GM19468 (cell line): ENCODE measurements around the gene CPA1.

Source experiments
- ATAC-seq: cut with Tn5 transposase; IDR thresholded peaks from one replicate; pipeline ENCODE4 v1.9.1; 2021; ENCODE audit warnings: mild to moderate bottlenecking, moderate library complexity, moderate number of reproducible peaks; ENCODE audit not compliant: unreplicated experiment; ENCODE audit errors: extremely low read depth

CPA1 gene

GRCh38 chr7:130390486-130390885 lies 10.2 kb downstream of the CPA1 start:
- ATAC-seq: no peak

- no peak for ATAC-seq
These were observed 12.8 kb downstream of the CPA1 start for GRCh38 chr7:130393101-130393561.

- ATAC-seq: no peak
These were observed 13.6 kb downstream of the CPA1 start for GRCh38 chr7:130393841-130394411.

GRCh38 chr7:130394421-130395195 lies 14.3 kb downstream of the CPA1 start:
- no peak for ATAC-seq

GRCh38 chr7:130395421-130395820 lies 15.1 kb downstream of the CPA1 start:
- ATAC-seq: no peak

- ATAC-seq: no peak
These were observed 15.8 kb downstream of the CPA1 start for GRCh38 chr7:130396109-130396508.

- no peak for ATAC-seq
These were observed 16.9 kb downstream of the CPA1 start for GRCh38 chr7:130397051-130397757.

- ATAC-seq: no peak
These were observed 17.4 kb downstream of the CPA1 start for GRCh38 chr7:130397758-130398073.

- no peak for ATAC-seq
These were observed 18.3 kb downstream of the CPA1 start for GRCh38 chr7:130398526-130399090.

GRCh38 chr7:130400120-130400572 lies 19.9 kb downstream of the CPA1 start:
- ATAC-seq: no peak

GRCh38 chr7:130401101-130401500 lies 20.8 kb downstream of the CPA1 start:
- ATAC-seq: no peak

- no peak for ATAC-seq
These were observed 21.3 kb downstream of the CPA1 start for GRCh38 chr7:130401578-130401977.

GRCh38 chr7:130405003-130405402 lies 24.7 kb downstream of the CPA1 start:
- no peak for ATAC-seq

GRCh38 chr7:130409067-130409711 lies 28.9 kb downstream of the CPA1 start:
- ATAC-seq: no peak

GRCh38 chr7:130409712-130410072 lies 29.4 kb downstream of the CPA1 start:
- ATAC-seq: no peak

GRCh38 chr7:130410868-130411541 lies 30.7 kb downstream of the CPA1 start:
- ATAC-seq: no peak

GRCh38 chr7:130413201-130413600 lies 32.9 kb downstream of the CPA1 start:
- ATAC-seq: no peak

GRCh38 chr7:130415006-130415405 lies 34.7 kb downstream of the CPA1 start:
- no peak for ATAC-seq

GRCh38 chr7:130417213-130417612 lies 36.9 kb downstream of the CPA1 start:
- no peak for ATAC-seq

GRCh38 chr7:130418306-130418705 lies 38.0 kb downstream of the CPA1 start:
- ATAC-seq: no peak
